Neural cell (in vitro differentiated cells): ENCODE measurements around the gene KDM1B. TPM values are rescaled to one million over a fixed set of nuclear protein-coding genes. Genes with fewer than 3 reads are reported as not detected.

Experiments used
- H2AFZ ChIP-seq: fragments of 200-600, 300-800 bp; sonication (generic), shearing (Covaris generic); 2 replicates; pipeline ENCODE4 v1.6.0; 2014; ENCODE audit warnings: low read depth, mild to moderate bottlenecking, antibody characterized with exemption, low read length, moderate library complexity
- H3F3A ChIP-seq: fragments of 200-600 bp; shearing (Covaris generic); 2 replicates; pipeline ENCODE4 v1.6.1; 2016; ENCODE audit warnings: mild to moderate bottlenecking, moderate library complexity, mixed read lengths, antibody characterized with exemption, low read length; ENCODE audit not compliant: insufficient read depth, poor library complexity, severe bottlenecking
- H3K27ac ChIP-seq: fragments of 200-600, 300-800 bp; sonication (generic), shearing (Covaris generic); 2 replicates; pipeline ENCODE4 v1.5.1; 2014; ENCODE audit warnings: mild to moderate bottlenecking, low read length, moderate library complexity
- H3K27me3 ChIP-seq: fragments of 300-800, 200-600 bp; sonication (generic), shearing (Covaris generic); 2 replicates; pipeline ENCODE4 v1.6.0; 2014; ENCODE audit warnings: mild to moderate bottlenecking, low read depth, low read length, moderate library complexity; ENCODE audit not compliant: insufficient read depth
- H3K36me3 ChIP-seq: fragments of 300-800, 200-600 bp; sonication (generic), shearing (Covaris generic); 2 replicates; pipeline ENCODE4 v1.5.1; 2014; ENCODE audit warnings: mild to moderate bottlenecking, antibody characterized with exemption, low read length, moderate library complexity; ENCODE audit not compliant: insufficient read depth
- H3K4me2 ChIP-seq: fragments of 300-800, 200-600 bp; sonication (generic), shearing (Covaris generic); 2 replicates; pipeline ENCODE4 v1.6.0; 2014; ENCODE audit warnings: mild to moderate bottlenecking, low read length
- H3K4me3 ChIP-seq: fragments of 300-800, 200-600 bp; sonication (generic), shearing (Covaris generic); 2 replicates; pipeline ENCODE4 v1.5.1; 2014; ENCODE audit warnings: mild to moderate bottlenecking, low read length, moderate library complexity
- H3K79me2 ChIP-seq: fragments of 200-600 bp; shearing (Covaris generic); replicated peaks from 2 replicates; pipeline ENCODE4 v1.6.0; 2014; ENCODE audit warnings: mild to moderate bottlenecking, low read length, moderate library complexity; ENCODE audit not compliant: insufficient read depth
- H3K9ac ChIP-seq: fragments of 300-800, 200-600 bp; sonication (generic), shearing (Covaris generic); 2 replicates; pipeline ENCODE4 v1.6.1; 2016; ENCODE audit warnings: mild to moderate bottlenecking, low read length, mixed read lengths
- H3K9me2 ChIP-seq: fragments of 200-600 bp; shearing (Covaris generic); 2 replicates; pipeline ENCODE4 v1.6.1; 2016; ENCODE audit warnings: mild to moderate bottlenecking, low read length, mixed read lengths; ENCODE audit not compliant: insufficient read depth
- H3K9me3 ChIP-seq: fragments of 200-600, 300-800 bp; sonication (generic), shearing (Covaris generic); 2 replicates; pipeline ENCODE4 v1.6.1; 2016; ENCODE audit warnings: mild to moderate bottlenecking, mixed run types, low read length, moderate library complexity, mixed read lengths
- H4K20me1 ChIP-seq: fragments of 200-600 bp; shearing (Covaris generic); 2 replicates; pipeline ENCODE4 v1.6.1; 2016; ENCODE audit warnings: mild to moderate bottlenecking, mixed run types; ENCODE audit not compliant: insufficient read depth
- EP300 ChIP-seq: fragments of 450-650 bp; conservative IDR thresholded peaks from 2 replicates; pipeline ENCODE4 v1.6.1; 2014; ENCODE audit warnings: antibody characterized with exemption, mild to moderate bottlenecking, moderate library complexity; ENCODE audit not compliant: poor library complexity, severe bottlenecking
- EZH2 ChIP-seq: fragments of 200-600, 300-800 bp; shearing (Covaris generic), sonication (generic); IDR thresholded peaks from 2 replicates; pipeline ENCODE4 v1.6.1; 2014; ENCODE audit warnings: antibody characterized with exemption, low read length, borderline replicate concordance, mild to moderate bottlenecking; ENCODE audit not compliant: insufficient read depth, poor library complexity, severe bottlenecking
- MXI1 ChIP-seq: fragments of 450-650 bp; conservative IDR thresholded peaks from 2 replicates; pipeline ENCODE4 v1.6.1; 2014; ENCODE audit warnings: antibody characterized with exemption, mild to moderate bottlenecking; ENCODE audit not compliant: poor library complexity, severe bottlenecking
- POLR2AphosphoS5 ChIP-seq: IDR thresholded peaks from 2 replicates; pipeline ENCODE4 v1.6.1; 2012
- RAD21 ChIP-seq: fragments of 450-650 bp; conservative IDR thresholded peaks from 2 replicates; pipeline ENCODE4 v1.6.1; 2014; ENCODE audit warnings: antibody characterized with exemption, mild to moderate bottlenecking, moderate library complexity
- SMC3 ChIP-seq: fragments of 450-650 bp; conservative IDR thresholded peaks from 2 replicates; pipeline ENCODE4 v1.6.1; 2014; ENCODE audit warnings: antibody characterized with exemption, mild to moderate bottlenecking, moderate library complexity; ENCODE audit not compliant: poor library complexity
- TAF1 ChIP-seq: IDR thresholded peaks from 2 replicates; pipeline ENCODE4 v1.6.1; 2012; ENCODE audit warnings: low read depth
- polyA plus RNA-seq: library from polyadenylated mRNA; depleted of rRNA; stranded (reverse); fragments of >200 nt; gene quantifications from 2 replicates; pipeline ENCODE4 v1.2.3, GENCODE V29; 2014
- TF ChIP-seq, protein P1 (sequence below): fragments of 450-650 bp; IDR thresholded peaks from 2 replicates; pipeline ENCODE4 v1.5.1; 2014; ENCODE audit warnings: antibody characterized with exemption, mild to moderate bottlenecking, moderate library complexity; ENCODE audit not compliant: poor library complexity, severe bottlenecking
- TF ChIP-seq, protein P2 (sequence below): IDR thresholded peaks from 2 replicates; pipeline ENCODE4 v1.6.1; 2012; ENCODE audit warnings: borderline replicate concordance

Gene KDM1B
- polyA plus RNA-seq, 1 donor from 2014 or later, result 24.5 TPM

DNA sequence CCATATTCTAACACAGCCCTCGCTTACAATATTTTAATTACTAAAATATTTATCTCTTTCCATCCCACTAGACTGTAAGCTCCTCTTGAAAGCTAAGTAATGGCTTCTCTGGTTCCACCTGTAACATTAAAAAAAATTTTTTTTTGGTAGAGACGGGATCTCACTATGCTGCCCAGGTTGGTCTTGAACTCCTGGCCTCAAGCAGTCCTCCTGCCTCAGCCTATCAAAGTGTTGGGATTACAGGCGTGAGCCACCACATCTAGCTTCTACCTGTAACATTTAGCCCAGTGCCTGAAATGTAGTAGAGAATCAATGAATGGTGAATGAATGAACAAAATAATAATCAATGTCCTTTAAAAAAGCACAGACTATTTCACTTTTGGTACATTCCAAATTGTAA is 80.3 kb downstream of the KDM1B start:
- H3K4me2 ChIP-seq, result no peak overlapping the region
- H3K4me3 ChIP-seq, result no peak overlapping the region
- no peak overlapping the region for H2AFZ ChIP-seq
- no peak overlapping the region for H3K9ac ChIP-seq
- H3F3A ChIP-seq, result no peaks in the 10 kb centered on the region
- H3K36me3 ChIP-seq, result no peaks in the 10 kb centered on the region
- no peaks in the 10 kb centered on the region for H3K9me2 ChIP-seq
- no peaks in the 10 kb centered on the region for H3K79me2 ChIP-seq
- H3K9me3 ChIP-seq, result no peaks in the 10 kb centered on the region
- no peak overlapping the region for H3K27ac ChIP-seq
- H3K27me3 ChIP-seq, result no peaks in the 10 kb centered on the region
- TF ChIP-seq POLR2AphosphoS5, result no peak
- no peak for TF ChIP-seq SMC3
- TF ChIP-seq EZH2, result no peak
- no peak for TF ChIP-seq EP300
- TF ChIP-seq, protein P1, sequence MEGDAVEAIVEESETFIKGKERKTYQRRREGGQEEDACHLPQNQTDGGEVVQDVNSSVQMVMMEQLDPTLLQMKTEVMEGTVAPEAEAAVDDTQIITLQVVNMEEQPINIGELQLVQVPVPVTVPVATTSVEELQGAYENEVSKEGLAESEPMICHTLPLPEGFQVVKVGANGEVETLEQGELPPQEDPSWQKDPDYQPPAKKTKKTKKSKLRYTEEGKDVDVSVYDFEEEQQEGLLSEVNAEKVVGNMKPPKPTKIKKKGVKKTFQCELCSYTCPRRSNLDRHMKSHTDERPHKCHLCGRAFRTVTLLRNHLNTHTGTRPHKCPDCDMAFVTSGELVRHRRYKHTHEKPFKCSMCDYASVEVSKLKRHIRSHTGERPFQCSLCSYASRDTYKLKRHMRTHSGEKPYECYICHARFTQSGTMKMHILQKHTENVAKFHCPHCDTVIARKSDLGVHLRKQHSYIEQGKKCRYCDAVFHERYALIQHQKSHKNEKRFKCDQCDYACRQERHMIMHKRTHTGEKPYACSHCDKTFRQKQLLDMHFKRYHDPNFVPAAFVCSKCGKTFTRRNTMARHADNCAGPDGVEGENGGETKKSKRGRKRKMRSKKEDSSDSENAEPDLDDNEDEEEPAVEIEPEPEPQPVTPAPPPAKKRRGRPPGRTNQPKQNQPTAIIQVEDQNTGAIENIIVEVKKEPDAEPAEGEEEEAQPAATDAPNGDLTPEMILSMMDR, result no peak
- no peak for TF ChIP-seq RAD21
- TF ChIP-seq TAF1, result no peak
- TF ChIP-seq, protein P2, sequence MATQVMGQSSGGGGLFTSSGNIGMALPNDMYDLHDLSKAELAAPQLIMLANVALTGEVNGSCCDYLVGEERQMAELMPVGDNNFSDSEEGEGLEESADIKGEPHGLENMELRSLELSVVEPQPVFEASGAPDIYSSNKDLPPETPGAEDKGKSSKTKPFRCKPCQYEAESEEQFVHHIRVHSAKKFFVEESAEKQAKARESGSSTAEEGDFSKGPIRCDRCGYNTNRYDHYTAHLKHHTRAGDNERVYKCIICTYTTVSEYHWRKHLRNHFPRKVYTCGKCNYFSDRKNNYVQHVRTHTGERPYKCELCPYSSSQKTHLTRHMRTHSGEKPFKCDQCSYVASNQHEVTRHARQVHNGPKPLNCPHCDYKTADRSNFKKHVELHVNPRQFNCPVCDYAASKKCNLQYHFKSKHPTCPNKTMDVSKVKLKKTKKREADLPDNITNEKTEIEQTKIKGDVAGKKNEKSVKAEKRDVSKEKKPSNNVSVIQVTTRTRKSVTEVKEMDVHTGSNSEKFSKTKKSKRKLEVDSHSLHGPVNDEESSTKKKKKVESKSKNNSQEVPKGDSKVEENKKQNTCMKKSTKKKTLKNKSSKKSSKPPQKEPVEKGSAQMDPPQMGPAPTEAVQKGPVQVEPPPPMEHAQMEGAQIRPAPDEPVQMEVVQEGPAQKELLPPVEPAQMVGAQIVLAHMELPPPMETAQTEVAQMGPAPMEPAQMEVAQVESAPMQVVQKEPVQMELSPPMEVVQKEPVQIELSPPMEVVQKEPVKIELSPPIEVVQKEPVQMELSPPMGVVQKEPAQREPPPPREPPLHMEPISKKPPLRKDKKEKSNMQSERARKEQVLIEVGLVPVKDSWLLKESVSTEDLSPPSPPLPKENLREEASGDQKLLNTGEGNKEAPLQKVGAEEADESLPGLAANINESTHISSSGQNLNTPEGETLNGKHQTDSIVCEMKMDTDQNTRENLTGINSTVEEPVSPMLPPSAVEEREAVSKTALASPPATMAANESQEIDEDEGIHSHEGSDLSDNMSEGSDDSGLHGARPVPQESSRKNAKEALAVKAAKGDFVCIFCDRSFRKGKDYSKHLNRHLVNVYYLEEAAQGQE, result no peak
- TF ChIP-seq MXI1, result no peak
- H4K20me1 ChIP-seq, result no peaks in the 10 kb centered on the region

DNA sequence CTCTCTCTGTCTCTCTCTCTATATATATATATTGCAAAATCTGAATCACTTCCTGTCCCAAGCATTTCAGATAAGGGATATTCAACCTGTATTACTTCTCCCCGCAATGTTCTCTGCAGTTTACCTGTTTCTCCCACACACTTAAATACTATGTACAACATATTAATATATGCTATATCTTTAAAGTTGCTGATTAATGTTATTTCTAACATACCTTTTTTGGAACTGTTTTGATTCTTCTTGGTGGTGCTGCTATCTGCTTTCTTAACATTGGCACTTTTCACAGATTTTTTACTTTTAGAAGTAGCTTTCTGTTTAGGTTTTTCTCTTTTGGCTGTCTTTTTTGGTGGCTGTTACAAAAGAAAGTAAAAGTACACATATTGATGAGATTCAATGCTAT is 81.9 kb downstream of the KDM1B start:
- Histone ChIP-seq H3K36me3 (peaks cover under 1% of the 10 kb centered on the region), H3K9ac (no peak overlapping the region), H3K4me3 (no peak overlapping the region), H4K20me1 (no peaks in the 10 kb centered on the region), H3K4me2 (no peak overlapping the region), H3K27me3 (no peaks in the 10 kb centered on the region), H3K9me3 (no peaks in the 10 kb centered on the region), H3K79me2 (no peaks in the 10 kb centered on the region), H2AFZ (no peak overlapping the region), H3K27ac (no peak overlapping the region), H3K9me2 (no peaks in the 10 kb centered on the region), H3F3A (no peaks in the 10 kb centered on the region)
- TF ChIP-seq, protein P1, result no peak
- TF ChIP-seq TAF1, result no peak
- no peak for TF ChIP-seq EZH2
